Neural cell (in vitro differentiated cells): ENCODE results near the gene OTOF.

Experiments used
- CTCF ChIP-seq: fragments of 450-650 bp; IDR thresholded peaks from 2 replicates; pipeline ENCODE4 v1.5.1; 2014; ENCODE audit warnings: antibody characterized with exemption, mild to moderate bottlenecking, moderate library complexity; ENCODE audit not compliant: poor library complexity, severe bottlenecking
- EZH2 ChIP-seq: fragments of 200-600, 300-800 bp; shearing (Covaris generic), sonication (generic); IDR thresholded peaks from 2 replicates; pipeline ENCODE4 v1.6.1; 2014; ENCODE audit warnings: antibody characterized with exemption, low read length, borderline replicate concordance, mild to moderate bottlenecking; ENCODE audit not compliant: insufficient read depth, poor library complexity, severe bottlenecking
- MXI1 ChIP-seq: fragments of 450-650 bp; conservative IDR thresholded peaks from 2 replicates; pipeline ENCODE4 v1.6.1; 2014; ENCODE audit warnings: antibody characterized with exemption, mild to moderate bottlenecking; ENCODE audit not compliant: poor library complexity, severe bottlenecking
- POLR2AphosphoS5 ChIP-seq: IDR thresholded peaks from 2 replicates; pipeline ENCODE4 v1.6.1; 2012

- TF ChIP-seq POLR2AphosphoS5: no peak
- TF ChIP-seq CTCF: no peak
- TF ChIP-seq EZH2: no peak
- no peak for TF ChIP-seq MXI1
These were observed 15.0 kb upstream of the OTOF start for GRCh38 chr2:26492749-26493515.
